ENCODE measurements around the gene CACYBP.

CACYBP gene, protein sequence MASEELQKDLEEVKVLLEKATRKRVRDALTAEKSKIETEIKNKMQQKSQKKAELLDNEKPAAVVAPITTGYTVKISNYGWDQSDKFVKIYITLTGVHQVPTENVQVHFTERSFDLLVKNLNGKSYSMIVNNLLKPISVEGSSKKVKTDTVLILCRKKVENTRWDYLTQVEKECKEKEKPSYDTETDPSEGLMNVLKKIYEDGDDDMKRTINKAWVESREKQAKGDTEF

DNA sequence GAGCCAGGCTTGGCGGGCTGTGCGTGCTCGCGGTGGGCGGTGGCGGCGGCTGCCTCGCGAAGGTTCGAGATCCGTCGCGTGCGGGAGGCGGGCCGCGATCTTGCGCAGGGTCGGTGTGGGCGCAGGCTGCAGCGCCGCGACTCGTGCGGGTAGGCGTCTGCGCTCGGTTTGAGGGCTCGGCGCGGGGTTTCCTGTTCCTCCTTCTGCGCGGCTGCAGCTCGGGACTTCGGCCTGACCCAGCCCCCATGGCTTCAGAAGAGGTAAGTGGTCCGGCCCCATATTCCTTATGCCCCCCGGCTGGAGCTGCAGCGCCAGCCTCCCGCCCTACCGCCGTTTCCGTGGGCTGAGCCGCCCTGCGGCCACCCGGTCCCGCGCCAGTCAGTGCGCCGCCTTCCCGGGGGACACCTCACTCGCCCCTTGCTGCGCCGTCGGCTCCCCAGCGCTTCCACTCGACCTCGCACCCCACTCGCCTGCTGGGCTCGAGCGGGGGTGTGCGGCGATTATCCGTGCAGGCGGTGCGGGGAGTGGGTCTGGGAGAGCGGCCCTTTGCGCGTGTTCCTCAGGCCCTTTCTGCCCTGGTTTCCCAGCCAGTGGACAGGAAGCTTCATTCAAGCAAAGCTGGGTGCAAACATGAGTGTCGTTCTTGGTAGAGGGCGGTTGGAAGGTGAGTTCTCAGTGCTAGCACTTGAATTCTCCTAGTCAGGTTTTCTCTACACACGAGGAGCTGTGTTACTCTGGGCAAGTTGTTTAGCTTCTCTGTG lies at the start of gene CACYBP:
Gene CACYBP, plus strand, starts transcription at position 12 of the 761 bp plus-strand sequence. Its CDS starts 234 bp downstream, at position 246.
- no peak for DNase-seq (ENCODE audit: low read depth in 2 of 2)

DNA sequence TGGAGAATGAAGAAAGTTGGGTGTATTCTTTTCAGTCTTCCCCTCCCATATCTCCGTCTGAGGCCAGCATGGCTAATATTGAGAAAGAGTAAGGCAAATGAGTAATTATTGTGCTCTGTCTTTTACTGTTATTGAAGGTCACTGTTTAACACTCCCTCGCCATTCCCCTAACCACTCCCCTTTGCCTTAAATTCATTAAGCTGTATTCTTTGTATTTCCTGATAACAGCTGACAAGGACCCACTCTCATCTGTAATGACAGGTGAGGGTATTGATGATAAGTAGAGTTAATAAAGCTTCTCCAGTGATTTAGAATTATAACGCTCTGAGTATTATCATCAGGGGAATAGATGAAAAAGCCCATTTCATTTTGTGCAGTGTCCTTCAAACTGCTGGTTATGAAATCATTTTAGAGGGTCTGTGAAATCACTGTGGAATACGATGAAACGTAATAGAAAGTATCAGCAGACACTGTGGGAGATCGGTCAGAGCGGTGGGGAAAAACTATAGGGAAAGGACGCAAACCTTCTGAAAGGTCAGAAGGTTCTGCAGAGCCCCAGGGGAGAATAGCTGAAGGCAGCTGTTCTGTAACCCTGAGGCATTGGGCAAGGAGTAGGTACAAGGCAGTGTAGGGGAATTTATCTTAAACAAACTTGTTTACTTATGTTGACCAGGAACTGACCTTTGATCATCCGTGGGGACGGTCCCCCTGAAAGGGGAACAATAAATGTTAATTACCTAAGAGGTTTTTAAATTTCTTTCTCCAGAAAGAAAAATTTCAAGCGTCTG lies 46.3 kb upstream of the CACYBP start:
- DNase-seq (ENCODE audit: low read depth in 2 of 2), result no peak

DNA sequence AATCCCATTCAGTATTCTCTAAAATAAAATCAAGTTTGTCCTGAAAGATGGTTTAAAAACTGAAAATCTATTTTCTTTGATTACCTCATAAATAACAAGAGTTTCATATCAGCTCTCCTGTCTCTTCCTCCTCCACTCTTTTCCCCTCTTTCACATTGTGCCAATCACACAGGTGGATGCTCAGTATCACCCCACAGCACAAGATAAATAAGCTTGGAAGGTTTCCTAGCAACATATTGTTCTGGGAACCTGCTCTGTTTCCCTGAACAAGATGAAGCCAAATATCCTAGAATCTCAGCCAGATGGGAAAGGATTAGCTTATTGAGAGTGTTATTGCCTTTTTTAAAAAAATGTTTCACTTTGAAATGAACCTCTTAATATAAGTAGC lies 45.7 kb upstream of the CACYBP start:
- no peak for DNase-seq (ENCODE audit: low read depth in 2 of 2)

DNA sequence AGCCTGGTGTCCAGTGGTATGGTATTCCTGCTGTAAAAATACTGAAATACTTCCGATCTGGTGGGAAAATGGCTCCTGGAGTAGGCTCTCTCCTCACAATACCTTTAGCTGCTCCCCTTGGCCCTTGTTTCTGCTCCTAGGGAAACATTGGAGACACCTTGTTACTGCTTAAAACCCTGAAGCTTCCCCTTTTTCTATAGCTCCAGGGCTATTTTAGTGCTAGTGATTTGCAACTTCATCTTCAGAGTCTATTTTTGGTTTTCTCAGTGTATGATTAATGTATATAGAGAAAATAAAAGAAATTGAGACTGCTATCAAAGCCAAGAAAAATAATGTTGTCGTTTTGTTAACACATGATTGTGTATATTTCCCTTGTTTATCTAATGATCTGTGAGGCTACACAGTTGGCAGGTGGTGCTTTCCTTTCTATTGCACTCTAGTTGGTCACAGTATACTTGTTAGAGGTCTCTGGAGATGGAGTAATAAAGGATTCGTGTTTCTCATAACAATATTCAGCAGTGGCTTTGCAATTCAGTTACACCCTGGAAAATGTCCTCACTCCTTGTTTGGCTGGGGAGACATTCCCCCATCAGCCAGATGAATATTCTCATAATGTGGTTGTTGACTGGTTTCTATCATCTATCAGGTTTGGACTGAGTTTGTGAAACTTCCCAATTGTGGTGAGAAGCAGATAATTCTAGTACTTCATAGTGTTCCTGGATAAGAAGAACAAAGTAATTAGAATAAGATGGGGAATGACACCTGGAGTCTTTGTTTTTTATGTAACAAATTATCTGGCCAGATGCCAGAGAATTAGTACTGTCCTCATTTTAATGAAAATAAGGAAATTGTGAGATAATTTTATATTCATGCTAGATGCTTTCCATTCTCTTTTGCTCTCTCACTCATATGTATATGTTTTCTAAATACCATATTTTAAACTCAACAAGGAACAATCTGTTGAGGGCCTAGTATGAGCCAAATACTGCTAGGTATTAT lies 44.8 kb upstream of the CACYBP start:
- no peak for DNase-seq (ENCODE audit: low read depth in 2 of 2)

DNA sequence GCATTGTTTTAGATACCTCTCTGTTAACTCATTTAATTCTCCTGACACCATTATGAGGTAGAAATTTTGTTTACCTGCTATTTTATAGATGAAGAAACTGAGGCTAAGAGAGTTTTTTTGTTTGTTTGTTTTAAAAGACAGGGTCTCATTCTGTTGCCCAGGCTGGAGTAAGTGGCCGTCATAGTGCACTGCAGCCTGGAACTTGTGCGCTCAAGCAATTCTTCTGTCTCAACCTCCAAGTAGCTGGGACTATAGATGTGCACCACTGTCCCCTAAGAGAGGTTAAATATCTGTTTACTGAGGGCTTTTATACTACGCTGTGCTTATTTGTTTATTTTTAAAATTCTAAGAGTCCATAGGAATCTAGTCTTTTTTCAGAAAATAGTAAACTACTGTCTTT lies 43.7 kb upstream of the CACYBP start:
- DNase-seq (ENCODE audit: low read depth in 2 of 2), result no peak

DNA sequence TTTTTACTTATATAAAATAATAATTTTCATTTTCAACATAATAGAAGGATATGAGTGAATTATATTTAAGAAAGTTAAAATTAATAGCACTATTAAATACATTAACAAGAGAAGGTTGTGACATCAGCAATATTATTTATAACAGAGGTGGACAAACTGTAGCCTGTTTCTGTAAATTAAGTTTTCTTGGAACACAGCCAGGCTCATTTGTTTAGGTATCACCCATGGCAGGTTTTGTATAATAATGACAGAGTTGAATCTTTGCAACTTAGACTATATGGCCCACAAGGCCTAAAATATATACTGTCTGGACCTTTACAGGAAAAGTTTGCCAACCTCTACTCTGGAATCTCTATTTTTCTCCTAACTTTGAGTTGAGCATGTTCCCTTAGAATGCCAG lies 42.8 kb upstream of the CACYBP start:
- DNase-seq (ENCODE audit: low read depth in 2 of 2), result no peak

DNA sequence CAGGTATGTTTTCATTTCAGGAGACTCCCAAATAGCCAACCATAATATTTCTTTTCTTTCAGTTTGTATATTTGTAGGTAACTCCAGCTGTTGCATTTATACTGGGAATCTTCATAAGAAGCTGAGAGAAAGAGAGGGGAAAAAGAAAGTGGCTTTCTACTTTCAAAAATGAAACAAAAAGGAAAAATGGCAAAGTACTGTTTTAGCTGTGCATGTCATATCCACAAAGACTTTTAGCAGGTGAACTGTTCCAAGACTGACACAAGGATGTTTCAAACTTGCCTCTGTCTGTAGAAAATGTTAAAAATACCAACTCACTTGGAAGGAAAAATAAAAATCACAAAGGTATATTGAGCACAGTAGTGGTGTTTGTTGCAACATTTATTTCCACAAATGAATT lies 41.9 kb upstream of the CACYBP start:
- no peak for DNase-seq (ENCODE audit: low read depth in 2 of 2)

DNA sequence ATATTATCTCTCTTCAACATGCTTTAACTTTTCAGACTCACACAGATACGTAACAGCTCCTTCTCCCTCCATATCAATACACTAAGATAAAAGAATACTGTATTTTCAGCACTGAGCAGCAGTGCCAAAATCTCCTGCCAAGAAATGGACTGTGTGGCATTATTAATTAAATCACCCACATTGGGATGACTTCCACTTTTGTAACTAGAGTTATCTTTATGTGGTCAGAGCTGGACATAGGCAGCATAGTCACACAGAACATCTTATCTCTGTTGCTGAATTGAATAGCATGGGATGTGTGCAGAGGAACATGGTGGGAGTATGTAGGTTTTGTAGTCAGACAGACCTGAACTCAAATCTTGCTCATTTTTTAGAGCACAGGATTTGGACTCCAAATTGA lies 41.4 kb upstream of the CACYBP start:
- no peak for DNase-seq (ENCODE audit: low read depth in 2 of 2)

DNA sequence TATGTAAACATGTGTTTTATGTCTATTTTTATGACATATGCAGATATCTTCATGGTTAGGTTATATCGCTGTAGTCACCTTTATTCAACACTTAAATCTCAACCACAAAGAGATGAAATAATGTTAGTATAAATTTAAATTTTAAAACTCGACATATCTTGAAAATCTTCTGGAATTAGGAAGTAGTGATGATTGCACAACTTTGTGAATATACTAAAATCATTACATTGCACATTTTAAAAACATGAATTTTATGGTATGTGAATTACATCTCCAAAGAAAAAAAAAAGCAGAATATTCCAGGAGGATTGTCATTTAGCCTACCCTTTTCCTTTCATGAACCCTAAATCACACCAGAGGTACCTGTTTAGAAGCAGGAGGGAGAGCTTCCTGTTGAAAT lies 39.4 kb upstream of the CACYBP start:
- DNase-seq (ENCODE audit: low read depth in 2 of 2), result no peak

DNA sequence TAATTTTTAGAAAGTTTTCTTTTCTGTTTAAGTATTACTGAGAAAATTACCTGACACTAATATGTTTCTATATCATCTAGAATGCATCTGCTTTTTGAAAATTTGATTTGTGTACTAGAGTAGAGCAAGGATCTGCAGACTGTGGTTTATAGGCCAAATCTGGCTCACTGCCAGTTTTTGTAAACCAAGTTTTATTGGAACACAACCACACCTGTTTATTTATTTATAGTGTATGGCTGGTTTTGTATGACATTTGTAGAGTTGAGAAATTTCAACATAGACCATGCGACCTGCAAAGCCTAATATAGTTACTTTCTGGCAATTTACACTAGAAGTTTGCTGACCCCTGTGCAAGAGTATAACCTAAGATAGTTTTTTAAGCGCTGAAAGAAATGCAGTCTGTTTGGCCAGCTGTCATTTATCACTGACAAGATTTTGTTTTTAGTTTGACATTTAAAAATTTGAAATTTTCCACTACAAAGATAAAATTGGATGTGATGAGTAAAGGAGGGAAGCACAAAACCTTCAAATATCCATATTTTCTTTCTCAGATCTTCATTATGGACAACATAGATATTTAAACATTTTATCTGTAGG lies 36.1 kb upstream of the CACYBP start:
- DNase-seq (ENCODE audit: low read depth in 2 of 2), result no peak

DNA sequence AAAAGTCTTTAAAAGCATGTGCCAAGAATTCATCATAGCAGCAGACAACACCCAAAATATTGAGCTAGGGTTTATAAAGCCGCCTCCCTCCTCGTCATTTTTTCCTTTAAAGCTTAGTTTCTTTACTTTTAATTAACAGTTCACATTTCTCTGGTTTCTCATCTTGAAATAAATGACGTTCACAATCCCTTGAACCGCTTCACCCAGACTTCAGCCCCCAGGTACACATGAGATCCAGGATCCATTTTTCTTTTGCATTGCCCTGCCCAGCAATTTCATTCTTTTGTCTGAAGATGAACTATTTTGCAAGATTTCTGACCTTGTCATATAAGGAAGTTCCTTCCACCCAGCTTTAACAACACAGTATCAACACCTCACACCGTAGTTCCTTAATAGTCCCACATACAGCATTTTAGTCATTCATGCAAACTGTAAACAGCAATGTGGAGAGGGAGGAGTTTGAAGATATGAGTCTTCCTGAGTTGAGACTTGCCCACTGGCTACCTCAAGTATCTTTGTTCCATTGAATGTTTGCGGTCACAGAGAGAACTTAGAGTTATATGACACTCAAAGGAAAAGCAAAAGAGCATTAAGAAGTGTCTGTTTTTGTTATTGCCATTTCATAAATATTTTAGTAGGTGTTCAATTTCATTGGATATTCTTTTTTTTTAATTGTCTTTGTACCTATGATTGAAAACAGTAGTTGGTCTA lies 35.3 kb upstream of the CACYBP start:
- no peak for DNase-seq (ENCODE audit: low read depth in 2 of 2)

DNA sequence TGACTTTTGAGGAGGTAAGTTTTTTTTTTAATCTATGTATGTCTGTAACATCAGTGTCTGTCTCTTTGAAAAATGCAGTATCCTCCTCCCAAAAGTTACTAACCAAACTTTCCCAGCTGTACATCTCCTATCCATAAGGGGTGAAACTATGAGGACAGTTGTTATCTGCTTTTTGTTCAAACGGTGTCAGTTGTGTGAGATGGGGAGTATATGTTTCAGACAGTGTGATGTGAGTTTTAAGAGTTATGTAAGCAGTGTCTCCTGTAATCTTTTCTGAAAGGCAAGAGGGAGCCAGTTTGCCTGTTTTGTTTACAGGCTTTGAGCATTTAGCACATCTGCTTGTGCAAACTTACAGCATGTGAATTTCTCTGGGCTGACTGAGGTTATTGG lies 34.8 kb upstream of the CACYBP start:
- no peak for DNase-seq (ENCODE audit: low read depth in 2 of 2)

DNA sequence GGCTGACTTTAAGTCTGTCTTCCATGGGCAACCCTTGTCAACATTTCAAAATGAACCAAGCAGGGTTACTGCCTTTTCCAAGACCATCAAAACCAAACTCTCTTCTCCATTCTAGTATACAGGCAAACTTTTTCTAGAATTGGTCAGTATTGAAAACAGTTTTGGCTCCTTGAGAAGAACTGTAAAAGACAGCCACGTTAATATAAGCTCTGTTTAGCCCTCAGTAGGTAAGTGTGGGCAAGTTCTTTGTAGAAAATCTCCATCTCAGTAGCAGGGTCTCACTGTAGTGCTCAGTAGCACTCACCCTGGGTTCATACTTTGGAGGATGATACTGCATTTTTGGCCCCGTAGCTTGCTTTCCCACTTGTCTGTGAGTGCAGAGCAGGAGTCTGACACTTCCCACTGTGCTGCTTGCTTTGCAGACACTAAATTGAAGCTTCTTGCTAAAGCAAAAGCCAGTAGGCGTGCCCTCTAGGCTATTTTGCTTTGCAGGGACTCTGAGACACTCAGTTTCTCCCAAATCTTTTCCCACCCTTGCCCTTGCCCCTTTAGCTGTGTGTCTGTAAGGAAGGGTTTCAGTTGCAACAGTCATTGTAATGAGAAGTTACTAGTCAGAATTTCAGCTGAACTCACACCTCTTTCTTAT lies 34.3 kb upstream of the CACYBP start:
- DNase-seq (ENCODE audit: low read depth in 2 of 2), result no peak

DNA sequence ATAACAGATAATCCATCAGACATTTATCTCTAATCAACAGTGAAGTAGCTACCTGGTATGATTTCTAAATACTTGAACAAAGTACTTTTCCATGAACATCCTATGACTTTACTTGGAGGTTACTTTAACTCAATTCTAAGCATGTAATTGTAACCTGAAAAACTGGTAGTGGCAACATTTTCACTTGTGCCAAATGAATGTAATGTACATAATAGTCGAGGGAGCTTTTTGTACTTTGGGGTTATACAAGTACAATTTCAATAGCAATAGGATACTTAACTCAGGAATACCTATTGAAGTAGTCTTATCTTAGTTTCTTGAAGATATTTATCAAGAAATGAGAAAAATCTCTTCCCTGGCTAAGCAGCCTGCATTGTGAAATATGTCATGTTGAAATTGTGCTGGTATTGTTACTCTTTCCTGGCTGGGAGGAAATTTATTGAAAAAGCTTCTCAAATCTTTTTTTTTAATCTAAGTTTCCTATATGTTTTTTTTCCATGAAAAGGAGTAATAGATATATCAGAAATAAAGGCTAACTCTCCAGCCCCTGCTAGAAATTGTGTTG lies 33.7 kb upstream of the CACYBP start:
- DNase-seq (ENCODE audit: low read depth in 2 of 2), result no peak

DNA sequence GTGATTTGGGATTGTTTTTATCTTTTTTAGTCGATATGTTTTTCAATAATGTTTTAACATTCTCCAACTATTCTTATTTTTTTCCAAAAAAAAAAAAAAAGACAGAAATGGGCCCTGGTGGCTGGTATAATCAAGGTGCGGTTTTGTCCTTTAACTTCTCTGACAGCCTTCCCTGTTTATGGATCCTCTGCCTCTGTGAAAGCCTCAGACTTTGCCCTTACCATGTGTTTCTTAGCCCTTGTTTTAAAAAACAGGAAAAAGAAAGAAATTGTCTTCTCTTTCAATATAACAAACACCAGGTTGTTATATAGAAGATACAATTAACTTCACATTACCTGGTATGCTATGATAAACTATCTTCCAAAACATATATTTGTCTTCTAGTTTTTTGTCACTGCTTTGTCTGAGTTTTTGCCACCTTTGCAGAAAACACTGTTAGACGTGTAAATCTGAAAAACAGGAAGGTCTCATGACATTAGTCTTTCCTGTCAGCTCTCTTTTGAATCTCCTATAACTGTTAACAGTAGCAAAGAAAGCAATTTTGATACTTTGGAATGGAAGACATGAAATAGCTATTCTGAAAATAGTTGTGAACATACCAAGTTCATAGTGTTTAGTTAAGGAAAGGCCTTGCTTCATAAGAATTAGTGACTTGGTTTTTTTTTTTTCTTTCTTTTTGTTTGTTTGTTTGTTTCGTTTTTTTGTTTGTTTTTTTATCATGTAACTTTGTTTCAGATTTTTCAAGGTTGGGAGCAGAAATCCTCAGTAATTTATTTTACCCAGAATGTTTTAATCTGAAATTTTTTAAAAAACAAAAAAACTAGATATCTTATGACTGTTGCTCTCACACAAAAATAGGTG lies 31.7 kb upstream of the CACYBP start:
- DNase-seq (ENCODE audit: low read depth in 2 of 2), result no peak

DNA sequence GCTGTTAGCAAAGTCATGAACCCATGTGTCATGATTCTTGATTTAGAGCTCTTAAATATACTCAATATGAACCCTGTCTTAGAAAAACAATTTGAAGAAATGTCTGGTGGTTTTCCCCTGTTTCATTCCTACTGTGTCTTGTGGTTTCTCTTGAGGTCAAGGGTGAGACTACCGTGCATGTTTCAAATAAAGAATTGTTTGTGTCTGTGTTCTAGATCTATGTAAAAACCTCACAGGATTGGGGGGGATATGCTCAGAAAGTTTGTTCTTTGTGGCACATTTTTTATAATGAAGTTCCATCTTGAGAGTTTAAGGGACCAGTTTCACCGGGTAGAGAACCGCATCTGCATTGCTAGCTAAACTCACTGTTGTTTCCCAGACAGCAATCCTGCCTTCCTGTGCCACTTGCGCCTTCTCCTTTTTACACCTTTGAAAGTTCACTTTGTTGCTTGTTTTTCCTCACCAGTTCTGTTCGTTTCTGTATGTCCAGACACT lies 30.9 kb upstream of the CACYBP start:
- no peak for DNase-seq (ENCODE audit: low read depth in 2 of 2)

DNA sequence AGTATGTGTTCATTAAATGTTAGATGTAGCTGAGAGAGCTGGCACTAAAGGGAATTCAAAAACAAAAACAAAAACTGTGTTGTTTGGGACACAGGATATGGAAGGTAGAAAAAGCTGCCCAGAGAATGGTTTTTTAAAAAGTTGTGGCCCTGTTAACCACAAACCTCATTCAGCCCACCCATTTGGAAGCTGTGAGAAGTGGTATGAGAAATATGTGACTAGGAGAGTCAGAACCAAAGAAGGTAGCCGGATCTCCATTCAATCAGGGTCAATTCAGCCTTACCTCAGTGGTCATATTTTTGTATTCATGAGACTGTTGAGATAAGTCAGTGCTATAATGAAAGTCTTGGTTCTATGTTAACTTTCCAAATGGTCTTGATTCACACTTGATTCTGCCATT lies 29.8 kb upstream of the CACYBP start:
- DNase-seq (ENCODE audit: low read depth in 2 of 2), result no peak

DNA sequence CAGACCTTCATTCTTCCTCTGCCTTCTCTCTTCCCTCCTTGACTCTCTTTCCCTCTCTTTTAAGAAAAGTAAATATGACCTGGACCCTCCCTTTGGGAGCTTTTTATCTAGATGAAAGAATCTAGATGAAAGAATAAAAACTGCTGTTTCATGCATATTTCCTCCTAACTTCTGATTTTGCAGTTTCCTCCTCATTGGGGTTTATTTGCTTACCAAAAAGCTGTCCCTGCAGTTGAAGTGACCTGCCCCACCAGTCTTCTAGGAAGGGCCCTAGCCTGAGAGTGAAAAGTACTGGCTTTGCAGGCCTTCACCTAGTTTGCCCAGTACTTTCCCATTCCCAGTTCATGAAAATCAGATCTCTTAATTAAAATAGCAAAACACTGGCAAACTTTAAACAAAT lies 28.3 kb upstream of the CACYBP start:
- DNase-seq (ENCODE audit: low read depth in 2 of 2), result no peak

DNA sequence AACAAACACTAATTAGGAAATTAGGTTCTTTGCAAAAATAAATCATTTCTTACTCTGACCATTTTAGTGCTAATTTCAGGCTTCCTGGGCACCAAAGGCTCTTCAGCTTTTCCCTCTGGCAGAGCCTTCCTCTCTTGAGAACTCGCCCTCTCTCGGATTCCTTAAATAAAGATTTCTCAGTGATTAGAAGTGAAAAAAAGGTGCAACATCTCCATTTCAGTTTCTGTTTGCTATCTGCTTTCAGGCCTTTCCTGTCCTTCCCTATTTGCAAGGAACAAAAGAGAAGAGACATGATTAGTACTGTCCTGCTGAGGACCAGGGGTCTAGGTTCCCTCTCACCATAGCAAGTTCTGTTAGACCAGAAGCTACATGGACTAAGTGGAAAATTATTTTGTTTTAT lies 27.8 kb upstream of the CACYBP start:
- no peak for DNase-seq (ENCODE audit: low read depth in 2 of 2)

Data from stimulated activated CD4-positive, alpha-beta T cell treated with anti-CD3 and anti-CD28 coated beads, Interleukin-1b, Interleukin-23, amount 100 ng/mL, for 1 hour (primary cell).